ENCODE data around the gene NHLH1. TPM values are rescaled to one million over a fixed set of nuclear protein-coding genes. Genes with fewer than 3 reads are reported as not detected.

The NHLH1 gene
- total and polyA plus RNA-seq, 2 of the 13 experiments (the other 11 are each of a cell fraction or from before 2014, with no cell fraction given) = 0.11 to 0.57 TPM

- TF ChIP-seq, protein P1, sequence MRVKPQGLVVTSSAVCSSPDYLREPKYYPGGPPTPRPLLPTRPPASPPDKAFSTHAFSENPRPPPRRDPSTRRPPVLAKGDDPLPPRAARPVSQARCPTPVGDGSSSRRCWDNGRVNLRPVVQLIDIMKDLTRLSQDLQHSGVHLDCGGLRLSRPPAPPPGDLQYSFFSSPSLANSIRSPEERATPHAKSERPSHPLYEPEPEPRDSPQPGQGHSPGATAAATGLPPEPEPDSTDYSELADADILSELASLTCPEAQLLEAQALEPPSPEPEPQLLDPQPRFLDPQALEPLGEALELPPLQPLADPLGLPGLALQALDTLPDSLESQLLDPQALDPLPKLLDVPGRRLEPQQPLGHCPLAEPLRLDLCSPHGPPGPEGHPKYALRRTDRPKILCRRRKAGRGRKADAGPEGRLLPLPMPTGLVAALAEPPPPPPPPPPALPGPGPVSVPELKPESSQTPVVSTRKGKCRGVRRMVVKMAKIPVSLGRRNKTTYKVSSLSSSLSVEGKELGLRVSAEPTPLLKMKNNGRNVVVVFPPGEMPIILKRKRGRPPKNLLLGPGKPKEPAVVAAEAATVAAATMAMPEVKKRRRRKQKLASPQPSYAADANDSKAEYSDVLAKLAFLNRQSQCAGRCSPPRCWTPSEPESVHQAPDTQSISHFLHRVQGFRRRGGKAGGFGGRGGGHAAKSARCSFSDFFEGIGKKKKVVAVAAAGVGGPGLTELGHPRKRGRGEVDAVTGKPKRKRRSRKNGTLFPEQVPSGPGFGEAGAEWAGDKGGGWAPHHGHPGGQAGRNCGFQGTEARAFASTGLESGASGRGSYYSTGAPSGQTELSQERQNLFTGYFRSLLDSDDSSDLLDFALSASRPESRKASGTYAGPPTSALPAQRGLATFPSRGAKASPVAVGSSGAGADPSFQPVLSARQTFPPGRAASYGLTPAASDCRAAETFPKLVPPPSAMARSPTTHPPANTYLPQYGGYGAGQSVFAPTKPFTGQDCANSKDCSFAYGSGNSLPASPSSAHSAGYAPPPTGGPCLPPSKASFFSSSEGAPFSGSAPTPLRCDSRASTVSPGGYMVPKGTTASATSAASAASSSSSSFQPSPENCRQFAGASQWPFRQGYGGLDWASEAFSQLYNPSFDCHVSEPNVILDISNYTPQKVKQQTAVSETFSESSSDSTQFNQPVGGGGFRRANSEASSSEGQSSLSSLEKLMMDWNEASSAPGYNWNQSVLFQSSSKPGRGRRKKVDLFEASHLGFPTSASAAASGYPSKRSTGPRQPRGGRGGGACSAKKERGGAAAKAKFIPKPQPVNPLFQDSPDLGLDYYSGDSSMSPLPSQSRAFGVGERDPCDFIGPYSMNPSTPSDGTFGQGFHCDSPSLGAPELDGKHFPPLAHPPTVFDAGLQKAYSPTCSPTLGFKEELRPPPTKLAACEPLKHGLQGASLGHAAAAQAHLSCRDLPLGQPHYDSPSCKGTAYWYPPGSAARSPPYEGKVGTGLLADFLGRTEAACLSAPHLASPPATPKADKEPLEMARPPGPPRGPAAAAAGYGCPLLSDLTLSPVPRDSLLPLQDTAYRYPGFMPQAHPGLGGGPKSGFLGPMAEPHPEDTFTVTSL (CRISPR knock-in tag; IDR thresholded peaks at IDR 0.05; ENCODE audit: borderline replicate concordance) = no peak
- TF ChIP-seq ZKSCAN8 (CRISPR knock-in tag; IDR thresholded peaks at IDR 0.05; ENCODE audit: borderline replicate concordance) (no peak), KLF9 (CRISPR knock-in tag; IDR thresholded peaks at IDR 0.05; ENCODE audit: low read depth) (no peak), NFE2 (CRISPR knock-in tag; IDR thresholded peaks at IDR 0.05) (no peak), ZBTB40 (IDR thresholded peaks at IDR 0.05) (no peak), ZBTB40 (CRISPR knock-in tag; IDR thresholded peaks at IDR 0.05) (no peak), ZFY (CRISPR knock-in tag; IDR thresholded peaks at IDR 0.05) (no peak)
Observed at GRCh38 chr1:160403244-160403643, 36.4 kb downstream of the NHLH1 start (continued).
